Spinal cord (tissue), 10 donors: ENCODE results near the gene HS3ST2. TPM values are rescaled to one million over a fixed set of nuclear protein-coding genes. Genes with fewer than 3 reads are reported as not detected.
A peak's percentile ranks its signal among the peaks of the same experiment; 100 is the strongest.
"Not testable (repeated sequence)": the region's sequence is repeated elsewhere in the genome, so short reads cannot be mapped to it uniquely, and the experiment has no call there.

Source experiments
- DNase-seq, 6 donors: peaks; one replicate each; pipeline versions ENCODE4 v3.0.0 to v3.0.0-alpha.2; 2013 to 2015; ENCODE audit warnings: low spot score in 6 of 6, low read depth in 4 of 6
- H3K27ac ChIP-seq: one replicate; pipeline ENCODE4 v1.5.1; 2013; ENCODE audit warnings: low read depth, low read length, control low read depth
- H3K27me3 ChIP-seq: one replicate; pipeline ENCODE4 v1.6.1; 2013; ENCODE audit warnings: low read length; ENCODE audit not compliant: control insufficient read depth, insufficient read depth
- H3K36me3 ChIP-seq: one replicate; pipeline ENCODE4 v1.6.1; 2013; ENCODE audit warnings: low read length; ENCODE audit not compliant: control insufficient read depth, insufficient read depth
- H3K4me1 ChIP-seq: one replicate; pipeline ENCODE4 v1.6.1; 2013; ENCODE audit warnings: low read length; ENCODE audit not compliant: control insufficient read depth, insufficient read depth
- H3K4me3 ChIP-seq: one replicate; pipeline ENCODE4 v1.5.1; 2013; ENCODE audit warnings: low read depth, low read length, control low read depth
- H3K9me3 ChIP-seq: one replicate; pipeline ENCODE4 v1.6.1; 2013; ENCODE audit warnings: low read length; ENCODE audit not compliant: control insufficient read depth, insufficient read depth
- WGBS: methylation state at CpG from one replicate; pipeline ENCODE4 v1.1.5; 2013; ENCODE audit warnings: missing lambda C conversion rate; ENCODE audit not compliant: insufficient coverage; 5-methylcytosine and 5-hydroxymethylcytosine counted together
- polyA plus RNA-seq, 2 donors: library from polyadenylated mRNA; unstranded; fragments of 120-200 nt; gene quantifications; one replicate each; pipeline ENCODE4 v1.2.1, GENCODE V29; 2013; ENCODE audit not compliant: insufficient read length in 2 of 2
- total RNA-seq, 2 donors: library from RNA; depleted of rRNA in 1 of 2; stranded (reverse); fragments of 120-200 nt in 1 of 2; fragments of >200 nt in 1 of 2; gene quantifications; one replicate each; pipeline versions ENCODE4 v1.2.3 to v1.2.4, GENCODE V29; 2013 to 2014
- donor health status: healthy.

Gene HS3ST2
- total and polyA plus RNA-seq, 4 donors: 1.2 to 16.6 (median 12.3) TPM

GRCh38 chr16:22887445-22887844 is 73.5 kb downstream of the HS3ST2 start:
- Histone ChIP-seq H3K4me3 (no peak overlapping the region), H3K27ac (no peak overlapping the region), H3K9me3 (no peaks in the 10 kb centered on the region), H3K4me1 (no peaks in the 10 kb centered on the region), H3K27me3 (no peaks in the 10 kb centered on the region), H3K36me3 (no peaks in the 10 kb centered on the region)
- no peak for DNase-seq
- 100% methylated on average over 4 of the region's 6 CpGs for WGBS

GRCh38 chr16:22888791-22889190 is 74.8 kb downstream of the HS3ST2 start:
- no peaks in the 10 kb centered on the region for H3K9me3 ChIP-seq
- H3K4me1 ChIP-seq: no peaks in the 10 kb centered on the region
- 27% methylated on average over 2 of the region's 4 CpGs for WGBS

GRCh38 chr16:22890976-22891375 is 77.0 kb downstream of the HS3ST2 start:
- H3K9me3 ChIP-seq: no peaks in the 10 kb centered on the region
- H3K36me3 ChIP-seq: no peaks in the 10 kb centered on the region
- 85% methylated on average over 7 of the region's 7 CpGs for WGBS
- peak in 1 of 6 donors; percentile 73 for DNase-seq
- no peak overlapping the region for H3K27ac ChIP-seq
- H3K27me3 ChIP-seq: no peaks in the 10 kb centered on the region
- no peak overlapping the region for H3K4me3 ChIP-seq
- H3K4me1 ChIP-seq: no peaks in the 10 kb centered on the region

More at GRCh38 chr16:22888791-22889190, 74.8 kb downstream of the HS3ST2 start:
- no peak overlapping the region for H3K27ac ChIP-seq
- no peak for DNase-seq
- H3K27me3 ChIP-seq: no peaks in the 10 kb centered on the region
- H3K36me3 ChIP-seq: no peaks in the 10 kb centered on the region
- H3K4me3 ChIP-seq: no peak overlapping the region

GRCh38 chr16:22897184-22897583 is 83.2 kb downstream of the HS3ST2 start:
- no CpG with 5 or more reads among the region's 1 CpG for WGBS
- peaks cover 3% of the 10 kb centered on the region for H3K27me3 ChIP-seq

GRCh38 chr16:22898131-22898530 is 84.2 kb downstream of the HS3ST2 start:
- Histone ChIP-seq H3K9me3 (no peaks in the 10 kb centered on the region), H3K4me3 (no peak overlapping the region), H3K4me1 (peaks cover 6% of the 10 kb centered on the region), H3K27ac (no peak overlapping the region), H3K36me3 (no peaks in the 10 kb centered on the region), H3K27me3 (peaks cover 3% of the 10 kb centered on the region)
- no peak for DNase-seq

More at GRCh38 chr16:22897184-22897583, 83.2 kb downstream of the HS3ST2 start:
- no peaks in the 10 kb centered on the region for H3K36me3 ChIP-seq
- DNase-seq: no peak
- no peak overlapping the region for H3K27ac ChIP-seq
- no peaks in the 10 kb centered on the region for H3K9me3 ChIP-seq
- peaks cover 6% of the 10 kb centered on the region for H3K4me1 ChIP-seq
- H3K4me3 ChIP-seq: no peak overlapping the region

GRCh38 chr16:22898874-22899348 is 84.9 kb downstream of the HS3ST2 start:
- no peaks in the 10 kb centered on the region for H3K9me3 ChIP-seq
- peaks cover 6% of the 10 kb centered on the region for H3K4me1 ChIP-seq
- no peak overlapping the region for H3K4me3 ChIP-seq
- H3K27ac ChIP-seq: no peak overlapping the region
- H3K36me3 ChIP-seq: no peaks in the 10 kb centered on the region
- 5% methylated on average over 7 of the region's 10 CpGs for WGBS
- peaks cover 3% of the 10 kb centered on the region for H3K27me3 ChIP-seq
- DNase-seq: peak; percentile 39 to 94 (median 66)

- not testable (repeated sequence) for H3K9me3 ChIP-seq, H3K36me3 ChIP-seq, H3K4me3 ChIP-seq, H3K27me3 ChIP-seq, H3K4me1 ChIP-seq, DNase-seq, H3K27ac ChIP-seq
- WGBS: no CpG with 5 or more reads among the region's 4 CpGs
Observed at GRCh38 chr16:22899567-22899966, 85.6 kb downstream of the HS3ST2 start.

GRCh38 chr16:22900863-22901262 is 86.9 kb downstream of the HS3ST2 start:
- no peak for DNase-seq
- Histone ChIP-seq H3K9me3 (no peaks in the 10 kb centered on the region), H3K36me3 (no peaks in the 10 kb centered on the region), H3K27me3 (peaks cover 3% of the 10 kb centered on the region), H3K4me1 (peaks cover 6% of the 10 kb centered on the region), H3K4me3 (no peak overlapping the region), H3K27ac (no peak overlapping the region)
- 83% methylated on average over 4 of the region's 6 CpGs for WGBS

GRCh38 chr16:22901563-22901962 is 87.6 kb downstream of the HS3ST2 start:
- H3K27ac ChIP-seq: no peak overlapping the region
- no peaks in the 10 kb centered on the region for H3K36me3 ChIP-seq
- 71% methylated on average over 3 of the region's 5 CpGs for WGBS
- H3K27me3 ChIP-seq: peaks cover 3% of the 10 kb centered on the region
- H3K4me1 ChIP-seq: peaks cover 6% of the 10 kb centered on the region
- no peak overlapping the region for H3K4me3 ChIP-seq
- no peak for DNase-seq
- H3K9me3 ChIP-seq: no peaks in the 10 kb centered on the region

- Histone ChIP-seq H3K27me3 (no peaks in the 10 kb centered on the region), H3K4me1 (peaks cover 5% of the 10 kb centered on the region), H3K4me3 (no peak overlapping the region), H3K27ac (no peak overlapping the region), H3K9me3 (no peaks in the 10 kb centered on the region), H3K36me3 (no peaks in the 10 kb centered on the region)
- 0% methylated on average over 1 of the region's 2 CpGs for WGBS
- no peak for DNase-seq
Observed at GRCh38 chr16:22903716-22904115, 89.8 kb downstream of the HS3ST2 start.
